K562 (cell line): ENCODE measurements around the gene OR10X1. TPM values are rescaled to one million over a fixed set of nuclear protein-coding genes. Genes with fewer than 3 reads are reported as not detected.
A peak's percentile ranks its signal among the peaks of the same experiment; 100 is the strongest.

Experiments used
- ATAC-seq: fragments of 200-7000 bp; cut with Tn5 transposase; 3 replicates; pipeline ENCODE4 v1.9.1; 2020; ENCODE audit warnings: moderate library complexity
- BruUV-seq: library from RNA; stranded (reverse); fragments of 400-500 nt; replicated peaks from 2 replicates; lab custom pipeline; 2021; lab: Mats Ljungman, UMichigan
- CTCF ChIA-PET: fragments of 300-600 bp; formaldehyde crosslinking; extraction: SDS; loops from one replicate; lab custom pipeline; 2021; ENCODE audit warnings: low intra/inter-chr PET ratio; lab: Yijun Ruan, JAX
- POLR2A ChIA-PET: fragments of 300-600, 350-650 bp; sonication (Branson Sonifier 250); formaldehyde crosslinking; extraction: SDS; loops from one replicate; lab custom pipeline; 2021; ENCODE audit warnings: antibody characterized with exemption, inconsistent platforms; lab: Yijun Ruan, JAX
- DNase-seq, 4 experiments: peaks; one replicate each; pipeline versions ENCODE4 v3.0.0 to v3.0.0-alpha.2; 2011 to 2018; ENCODE audit warnings: low spot score in 3 of 4, mixed read lengths in 3 of 4; ENCODE audit errors: extremely low read depth in 1 of 4
- FAIRE-seq: peaks from 2 replicates; lab custom pipeline; 2011; peaks lifted over from hg19 to GRCh38; lab: Jason Lieb, UNC
- H2AFZ ChIP-seq: 2 replicates; pipeline ENCODE4 v1.6.0; 2011; ENCODE audit warnings: low read depth, low read length, control low read depth, inconsistent platforms
- H3K27ac ChIP-seq: fragments of 200-600 bp; 3 replicates; pipeline ENCODE4 v1.8.0; 2011; ENCODE audit warnings: low read depth, mild to moderate bottlenecking, control low read depth, inconsistent platforms, low read length, moderate library complexity, mixed read lengths; ENCODE audit errors: extremely low read depth
- H3K27me3 ChIP-seq, 2 experiments: fragments of 300-600 bp in 1 of 2; 2 replicates in 1 of 2; 3 replicates in 1 of 2; pipeline versions ENCODE4 v1.6.0 to v1.8.0; 2011; ENCODE audit warnings: inconsistent platforms in 2 of 2, low read length in 2 of 2, mild to moderate bottlenecking in 1 of 2, mixed read lengths in 1 of 2, moderate library complexity in 1 of 2; ENCODE audit not compliant: control insufficient read depth in 2 of 2, insufficient read depth in 2 of 2
- H3K36me3 ChIP-seq: fragments of 300-600 bp; 3 replicates; pipeline ENCODE4 v1.8.0; 2011; ENCODE audit warnings: mild to moderate bottlenecking, low read length, inconsistent platforms; ENCODE audit not compliant: control insufficient read depth, insufficient read depth
- H3K4me1 ChIP-seq, 2 experiments: fragments of 200-600 bp in 1 of 2; replicated peaks in 1 of 2; 2 replicates in 1 of 2; 3 replicates in 1 of 2; pipeline versions ENCODE4 v1.5.1 to v1.8.0; 2011; ENCODE audit warnings: inconsistent platforms in 2 of 2, low read length in 2 of 2, mild to moderate bottlenecking in 1 of 2, mixed read lengths in 1 of 2, moderate library complexity in 1 of 2; ENCODE audit not compliant: control insufficient read depth in 2 of 2, insufficient read depth in 2 of 2
- H3K4me2 ChIP-seq: 2 replicates; pipeline ENCODE4 v1.6.1; 2011; ENCODE audit warnings: low read length, control low read depth, inconsistent platforms, mixed read lengths; ENCODE audit not compliant: insufficient read depth
- H3K4me3 ChIP-seq: fragments of 200-600 bp; sonication (generic), shearing (Covaris generic); 2 replicates; pipeline ENCODE4 v1.5.1; 2016; ENCODE audit warnings: control low read depth, inconsistent platforms
- H3K79me2 ChIP-seq: fragments of 200-600 bp; 3 replicates; pipeline ENCODE4 v1.8.0; 2011; ENCODE audit warnings: low read length, inconsistent platforms; ENCODE audit not compliant: control insufficient read depth, insufficient read depth
- H3K9ac ChIP-seq, 2 experiments: 2 replicates each; pipeline versions ENCODE4 v1.6.0 to v1.6.1; 2011; ENCODE audit warnings: low read depth in 2 of 2, low read length in 2 of 2, control low read depth in 1 of 2, inconsistent platforms in 1 of 2, mild to moderate bottlenecking in 1 of 2, mixed read lengths in 1 of 2; ENCODE audit not compliant: insufficient read depth in 1 of 2
- H3K9me1 ChIP-seq: one replicate; pipeline ENCODE4 v1.6.0; 2011; ENCODE audit warnings: inconsistent platforms, mild to moderate bottlenecking, low read length, moderate library complexity; ENCODE audit not compliant: control insufficient read depth, insufficient read depth
- H3K9me3 ChIP-seq: replicated peaks from 2 replicates; pipeline ENCODE4 v1.5.1; 2011; ENCODE audit warnings: low read depth, low read length, inconsistent platforms; ENCODE audit not compliant: control insufficient read depth, insufficient read depth
- H4K20me1 ChIP-seq: replicated peaks from 2 replicates; pipeline ENCODE4 v1.6.1; 2011; ENCODE audit warnings: low read length, inconsistent platforms, mixed read lengths; ENCODE audit not compliant: control insufficient read depth, insufficient read depth
- ATF1 ChIP-seq, 2 experiments: fragments of 450-650 bp in 1 of 2; IDR thresholded peaks; 2 replicates each; pipeline ENCODE4 v1.6.1; 2016; ENCODE audit warnings: missing compliant biosample characterization in 1 of 2, missing genetic modification characterization in 1 of 2
- BHLHE40 ChIP-seq: IDR thresholded peaks from 2 replicates; pipeline ENCODE4 v1.6.1; 2011; ENCODE audit warnings: low read length, improper control_type of control experiment
- CAMTA2 ChIP-seq: fragments of 250-450 bp; sonication (Bioruptor Pico); conservative IDR thresholded peaks from 2 replicates; pipeline ENCODE4 v1.5.1; 2022
- CBX2 ChIP-seq: fragments of 200-600 bp; sonication (generic); IDR thresholded peaks from one replicate; pipeline ENCODE4 v1.6.1; 2012; ENCODE audit warnings: mild to moderate bottlenecking, low read length, inconsistent platforms; ENCODE audit not compliant: insufficient read depth, poor library complexity, severe bottlenecking
- HNRNPUL1 ChIP-seq: fragments of 200-400 bp; formaldehyde crosslinking; IDR thresholded peaks from 2 replicates; pipeline ENCODE4 v1.6.1; 2017; ENCODE audit warnings: low read length
- ZBTB1 ChIP-seq: sonication (generic); formaldehyde crosslinking; IDR thresholded peaks from 2 replicates; pipeline ENCODE4 v1.8.1; 2023; ENCODE audit warnings: missing genetic modification reagents, low read depth, mild to moderate bottlenecking, borderline replicate concordance
- ZNF507 ChIP-seq: conservative IDR thresholded peaks from 2 replicates; pipeline ENCODE4 v1.6.1; 2017; ENCODE audit warnings: missing genetic modification characterization, missing compliant biosample characterization
- ZNF561 ChIP-seq: fragments of 450-650 bp; formaldehyde crosslinking; conservative IDR thresholded peaks from 2 replicates; pipeline ENCODE4 v1.4.0; 2020; ENCODE audit warnings: mild to moderate bottlenecking, moderate library complexity
- ZNF79 ChIP-seq: fragments of 250-450 bp; sonication (Bioruptor Pico); IDR thresholded peaks from 2 replicates; pipeline ENCODE4 v1.4.0; 2020; ENCODE audit warnings: low read depth, mild to moderate bottlenecking, moderate library complexity
- ZSCAN29 ChIP-seq: fragments of 450-650 bp; IDR thresholded peaks from 2 replicates; pipeline ENCODE4 v1.6.1; 2017
- WGBS: fragments of 100-300 bp; shearing (Covaris generic); methylation state at CpG from one replicate; pipeline ENCODE4 v1.1.6; 2016; ENCODE audit warnings: low coverage, mixed read lengths; ENCODE audit not compliant: insufficient coverage; ENCODE audit errors: missing lambda C conversion rate; 5-methylcytosine and 5-hydroxymethylcytosine counted together
- in situ Hi-C: fragments of 300-500 bp; cut with MboI; formaldehyde crosslinking; loops from 4 replicates; pipeline ENCODE4 v1.15.0; 2018; ENCODE audit warnings: inconsistent platforms, mixed read lengths
- intact Hi-C: fragments of 100-400 bp; cut with micrococcal nuclease; formaldehyde crosslinking; loops from 2 replicates; pipeline ENCODE4 v1.14.2; 2022
- polyA plus RNA-seq, 8 experiments: library from polyadenylated mRNA; depleted of rRNA in 4 of 8; stranded (reverse) in 5 of 8; unstranded in 3 of 8; fragments of >200 nt; fragmentation: Nextera tagmentation in 2 of 8; fragmentation: Illumina TruSeq in 1 of 8; extraction: Ambion mirVana in 2 of 8; extraction: Trizol in 1 of 8; gene quantifications; 2 replicates each; pipeline versions ENCODE4 v1.2.1 to v1.2.3, GENCODE V29; 2011 to 2014; ENCODE audit warnings: inconsistent platforms in 1 of 8, missing spikeins in 1 of 8
- total RNA-seq, 7 experiments: library from RNA; depleted of rRNA in 6 of 7; stranded (reverse); fragments of >200 nt in 6 of 7; fragmentation: Illumina TruSeq in 2 of 7; extraction: Trizol in 2 of 7; gene quantifications; 2 replicates each; pipeline versions ENCODE4 v1.2.1 to v1.2.3, GENCODE V29; 2011 to 2021; ENCODE audit warnings: low replicate concordance in 1 of 7
- TF ChIP-seq, protein P1 (sequence below), 2 experiments: fragments of 450-650 bp in 1 of 2; sonication (generic) in 1 of 2; formaldehyde crosslinking in 1 of 2; IDR thresholded peaks in 1 of 2; conservative IDR thresholded peaks in 1 of 2; 2 replicates each; pipeline versions ENCODE4 v1.6.1 to v1.8.1; 2016 to 2023; ENCODE audit warnings: mild to moderate bottlenecking in 2 of 2, moderate library complexity in 2 of 2, inconsistent platforms in 1 of 2, missing genetic modification reagents in 1 of 2
- TF ChIP-seq, protein P2 (sequence below): conservative IDR thresholded peaks from 2 replicates; pipeline ENCODE4 v1.6.1; 2011; ENCODE audit warnings: low read depth, mild to moderate bottlenecking, low read length; ENCODE audit not compliant: control insufficient read depth
- TF ChIP-seq, protein P3 (sequence below): fragments of 200-800 bp; sonication (Bioruptor generic); IDR thresholded peaks from 2 replicates; pipeline ENCODE4 v1.6.1; 2017; ENCODE audit warnings: missing genetic modification characterization, missing compliant biosample characterization

Gene OR10X1
- total and polyA plus RNA-seq, 9 of the 15 experiments (the other 6 are each of a cell fraction or from before 2014, with no cell fraction given), result not detected

DNA sequence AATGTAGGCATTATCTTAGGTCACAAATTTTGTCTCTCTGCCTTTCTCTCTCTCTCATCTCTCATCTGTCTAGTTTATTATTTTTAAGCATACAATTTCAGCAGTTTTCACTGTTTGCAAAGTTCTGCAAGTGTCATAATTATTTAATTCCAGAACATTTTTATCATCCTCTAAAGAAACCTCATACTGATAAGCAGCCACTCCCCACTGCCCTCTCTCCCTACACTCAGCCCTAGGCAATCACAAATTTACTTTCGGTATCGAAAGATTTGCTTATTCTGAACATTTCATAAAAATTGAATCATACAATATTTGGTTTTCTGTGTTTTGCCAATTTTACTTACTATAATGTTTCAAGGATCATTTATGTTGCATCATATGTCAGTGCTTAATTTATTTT, 42.1 kb downstream of the OR10X1 start (continued):
- TF ChIP-seq, protein P1, sequence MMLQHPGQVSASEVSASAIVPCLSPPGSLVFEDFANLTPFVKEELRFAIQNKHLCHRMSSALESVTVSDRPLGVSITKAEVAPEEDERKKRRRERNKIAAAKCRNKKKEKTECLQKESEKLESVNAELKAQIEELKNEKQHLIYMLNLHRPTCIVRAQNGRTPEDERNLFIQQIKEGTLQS (IDR thresholded peaks at IDR 0.05), result 0 out of 2 replicates have a peak, but pooled peaks have one; percentile 34
- TF ChIP-seq, protein P1 (CRISPR knock-in tag; conservative IDR thresholded peaks at IDR 0.05), result no peak
- TF ChIP-seq CBX2 (no peak), CAMTA2 (CRISPR knock-in tag) (no peak), ZSCAN29 (no peak), ZBTB1 (no peak), ZNF561 (CRISPR knock-in tag) (no peak)
- TF ChIP-seq, protein P2, sequence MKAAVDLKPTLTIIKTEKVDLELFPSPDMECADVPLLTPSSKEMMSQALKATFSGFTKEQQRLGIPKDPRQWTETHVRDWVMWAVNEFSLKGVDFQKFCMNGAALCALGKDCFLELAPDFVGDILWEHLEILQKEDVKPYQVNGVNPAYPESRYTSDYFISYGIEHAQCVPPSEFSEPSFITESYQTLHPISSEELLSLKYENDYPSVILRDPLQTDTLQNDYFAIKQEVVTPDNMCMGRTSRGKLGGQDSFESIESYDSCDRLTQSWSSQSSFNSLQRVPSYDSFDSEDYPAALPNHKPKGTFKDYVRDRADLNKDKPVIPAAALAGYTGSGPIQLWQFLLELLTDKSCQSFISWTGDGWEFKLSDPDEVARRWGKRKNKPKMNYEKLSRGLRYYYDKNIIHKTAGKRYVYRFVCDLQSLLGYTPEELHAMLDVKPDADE, result no peak

DNA sequence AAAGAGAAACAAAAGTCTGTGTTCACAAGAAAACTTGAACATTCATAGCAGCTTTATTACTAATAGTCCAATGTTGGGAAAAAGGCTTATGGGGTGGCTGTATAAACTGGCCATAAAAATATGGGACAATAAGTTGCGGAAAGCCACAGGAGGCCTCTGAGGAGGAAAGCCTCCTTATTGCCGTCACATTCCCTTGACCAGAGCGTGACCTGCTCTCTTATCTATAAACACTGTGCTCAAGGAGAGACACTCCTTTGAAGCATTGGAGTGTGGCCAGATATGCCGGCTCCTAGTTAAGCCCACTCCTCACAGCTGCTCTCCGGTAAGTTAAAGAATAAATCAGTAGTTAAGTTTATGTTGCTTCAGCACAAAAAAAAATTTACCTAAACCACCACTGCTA, 45.2 kb downstream of the OR10X1 start:
- CTCF ChIA-PET, result no interaction called here
- no TSS peak for BruUV-seq
- TF ChIP-seq ZNF79 (CRISPR knock-in tag) (no peak), BHLHE40 (0 out of 2 replicates have a peak, but pooled peaks have one; percentile 32), HNRNPUL1 (no peak), ATF1 (CRISPR knock-in tag; IDR thresholded peaks at IDR 0.05) (no peak), ATF1 (tag; IDR thresholded peaks at IDR 0.05) (peak; percentile 62), ZNF507 (tag) (no peak)
- TF ChIP-seq, protein P3, sequence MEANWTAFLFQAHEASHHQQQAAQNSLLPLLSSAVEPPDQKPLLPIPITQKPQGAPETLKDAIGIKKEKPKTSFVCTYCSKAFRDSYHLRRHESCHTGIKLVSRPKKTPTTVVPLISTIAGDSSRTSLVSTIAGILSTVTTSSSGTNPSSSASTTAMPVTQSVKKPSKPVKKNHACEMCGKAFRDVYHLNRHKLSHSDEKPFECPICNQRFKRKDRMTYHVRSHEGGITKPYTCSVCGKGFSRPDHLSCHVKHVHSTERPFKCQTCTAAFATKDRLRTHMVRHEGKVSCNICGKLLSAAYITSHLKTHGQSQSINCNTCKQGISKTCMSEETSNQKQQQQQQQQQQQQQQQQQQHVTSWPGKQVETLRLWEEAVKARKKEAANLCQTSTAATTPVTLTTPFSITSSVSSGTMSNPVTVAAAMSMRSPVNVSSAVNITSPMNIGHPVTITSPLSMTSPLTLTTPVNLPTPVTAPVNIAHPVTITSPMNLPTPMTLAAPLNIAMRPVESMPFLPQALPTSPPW, result 0 out of 2 replicates have a peak, but pooled peaks have one; percentile 9
- FAIRE-seq (no peak), ATAC-seq (peak; percentile 42; the same call in 2 of the 3 replicates), DNase-seq (peak in 1 of 4 experiments; percentile 60)
- POLR2A ChIA-PET, result no interaction called here
- intact Hi-C loops, result no loop called here
- Histone ChIP-seq H3K27me3 (no peaks in the 10 kb centered on the region), H3K9me1 (no peaks in the 10 kb centered on the region), H3K27ac (no peak overlapping the region), H3K9ac (no peak overlapping the region), H2AFZ (no peak overlapping the region), H3K9me3 (no peaks in the 10 kb centered on the region), H4K20me1 (no peaks in the 10 kb centered on the region), H3K79me2 (no peaks in the 10 kb centered on the region), H3K4me1 (no peaks in the 10 kb centered on the region; a peak in 1 of 5 replicates), H3K4me3 (no peak overlapping the region), H3K4me2 (peak overlapping the region; percentile 11; the same call in 1 of the 2 replicates), H3K36me3 (no peaks in the 10 kb centered on the region)
- in situ Hi-C loops, result no loop called here
- WGBS, result 1% methylated on average over 5 of the region's 5 CpGs
